Right atrium auricular region (tissue), 2 donors: ENCODE results near the gene PTPRS. TPM values are rescaled to one million over a fixed set of nuclear protein-coding genes. Genes with fewer than 3 reads are reported as not detected.
"Not testable (repeated sequence)": the region's sequence is repeated elsewhere in the genome, so short reads cannot be mapped to it uniquely, and the experiment has no call there.

ENCODE experiments used
- DNase-seq: peaks from one replicate; pipeline ENCODE4 v3.0.0-alpha.2; 2019; ENCODE audit warnings: low spot score
- H3K27ac ChIP-seq, 2 donors: fragments of 200-600 bp; sonication (generic); 1 replicate in 1 of 2; 2 replicates in 1 of 2; pipeline ENCODE4 v1.5.1; 2016 to 2019
- H3K27me3 ChIP-seq, 2 donors: fragments of 200-600 bp; sonication (generic); one replicate each; pipeline versions ENCODE4 v1.5.1 to v1.6.0; 2017 to 2019
- H3K36me3 ChIP-seq: fragments of 200-600 bp; sonication (generic); one replicate; pipeline ENCODE4 v1.5.1; 2016
- H3K4me1 ChIP-seq, 2 donors: fragments of 200-600 bp; sonication (generic); one replicate each; pipeline versions ENCODE4 v1.5.1 to v1.6.0; 2017 to 2019
- H3K4me3 ChIP-seq, 2 donors: fragments of 200-600 bp; sonication (generic); 1 replicate in 1 of 2; 2 replicates in 1 of 2; pipeline ENCODE4 v1.5.1; 2017 to 2019; ENCODE audit warnings: mild to moderate bottlenecking in 1 of 2, moderate library complexity in 1 of 2
- H3K9me3 ChIP-seq, 2 donors: fragments of 200-600 bp; sonication (generic); one replicate each; pipeline ENCODE4 v1.5.1; 2019
- total RNA-seq, 2 donors: library from RNA; depleted of rRNA; stranded (reverse); fragments of >200 nt; gene quantifications; one replicate each; pipeline ENCODE4 v1.1.0, GENCODE V29; 2016
- TF ChIP-seq, protein P1 (sequence below), 2 donors: fragments of 200-600 bp; sonication (generic); IDR thresholded peaks; one replicate each; pipeline ENCODE4 v1.5.1; 2019; ENCODE audit warnings: antibody characterized with exemption in 2 of 2

PTPRS gene
- total RNA-seq, 2 donors from 2014 or later = 138 to 190 TPM

DNA sequence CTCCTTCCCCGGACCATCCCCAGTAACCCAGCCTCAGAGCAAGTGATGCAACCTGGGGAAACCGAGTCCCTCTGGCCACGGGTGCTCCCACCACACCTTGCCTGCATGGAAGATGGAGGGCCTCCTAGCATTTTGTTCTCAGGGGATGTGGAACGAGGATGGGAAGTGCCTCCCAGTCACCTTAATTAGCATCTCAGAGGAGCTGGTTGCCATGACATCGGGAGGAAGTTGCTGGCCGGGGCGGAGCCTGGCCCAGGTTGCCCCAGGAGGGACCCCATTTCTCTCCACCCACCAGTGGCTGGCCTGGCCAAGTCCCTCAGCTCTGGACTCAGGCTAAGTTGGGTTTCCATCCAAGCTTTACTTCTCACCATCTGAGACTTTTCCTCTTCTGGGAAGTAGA is 24.1 kb upstream of the PTPRS start:
- Histone ChIP-seq H3K4me1 (no peaks in the 10 kb centered on the region), H3K36me3 (no peaks in the 10 kb centered on the region), H3K27ac (no peak overlapping the region), H3K9me3 (no peaks in the 10 kb centered on the region), H3K4me3 (no peak overlapping the region), H3K27me3 (no peaks in the 10 kb centered on the region)
- TF ChIP-seq, protein P1, sequence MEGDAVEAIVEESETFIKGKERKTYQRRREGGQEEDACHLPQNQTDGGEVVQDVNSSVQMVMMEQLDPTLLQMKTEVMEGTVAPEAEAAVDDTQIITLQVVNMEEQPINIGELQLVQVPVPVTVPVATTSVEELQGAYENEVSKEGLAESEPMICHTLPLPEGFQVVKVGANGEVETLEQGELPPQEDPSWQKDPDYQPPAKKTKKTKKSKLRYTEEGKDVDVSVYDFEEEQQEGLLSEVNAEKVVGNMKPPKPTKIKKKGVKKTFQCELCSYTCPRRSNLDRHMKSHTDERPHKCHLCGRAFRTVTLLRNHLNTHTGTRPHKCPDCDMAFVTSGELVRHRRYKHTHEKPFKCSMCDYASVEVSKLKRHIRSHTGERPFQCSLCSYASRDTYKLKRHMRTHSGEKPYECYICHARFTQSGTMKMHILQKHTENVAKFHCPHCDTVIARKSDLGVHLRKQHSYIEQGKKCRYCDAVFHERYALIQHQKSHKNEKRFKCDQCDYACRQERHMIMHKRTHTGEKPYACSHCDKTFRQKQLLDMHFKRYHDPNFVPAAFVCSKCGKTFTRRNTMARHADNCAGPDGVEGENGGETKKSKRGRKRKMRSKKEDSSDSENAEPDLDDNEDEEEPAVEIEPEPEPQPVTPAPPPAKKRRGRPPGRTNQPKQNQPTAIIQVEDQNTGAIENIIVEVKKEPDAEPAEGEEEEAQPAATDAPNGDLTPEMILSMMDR (IDR thresholded peaks at IDR 0.05) = no peak
- no peak for DNase-seq

DNA sequence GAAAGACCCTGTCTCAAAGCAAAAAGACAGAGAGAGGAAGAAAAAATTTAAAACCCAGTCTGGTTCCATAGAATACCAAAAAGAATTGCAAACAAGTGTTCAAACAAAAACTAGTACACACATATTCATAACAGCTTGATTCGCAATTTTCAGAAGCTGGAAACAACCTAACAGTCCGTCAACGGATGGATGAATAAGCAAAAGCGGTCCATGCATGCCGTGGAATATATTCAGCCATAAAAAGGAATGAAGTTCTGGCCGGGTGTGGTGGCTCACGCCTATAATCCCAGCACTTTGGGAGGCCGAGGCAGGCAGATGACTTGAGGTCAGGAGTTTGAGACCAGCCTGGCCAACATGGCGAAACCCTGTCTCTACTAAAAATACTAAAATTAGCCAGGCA is 21.2 kb upstream of the PTPRS start:
- not testable (repeated sequence) for H3K27ac ChIP-seq, DNase-seq, H3K4me3 ChIP-seq, H3K27me3 ChIP-seq, H3K4me1 ChIP-seq, H3K9me3 ChIP-seq, H3K36me3 ChIP-seq

DNA sequence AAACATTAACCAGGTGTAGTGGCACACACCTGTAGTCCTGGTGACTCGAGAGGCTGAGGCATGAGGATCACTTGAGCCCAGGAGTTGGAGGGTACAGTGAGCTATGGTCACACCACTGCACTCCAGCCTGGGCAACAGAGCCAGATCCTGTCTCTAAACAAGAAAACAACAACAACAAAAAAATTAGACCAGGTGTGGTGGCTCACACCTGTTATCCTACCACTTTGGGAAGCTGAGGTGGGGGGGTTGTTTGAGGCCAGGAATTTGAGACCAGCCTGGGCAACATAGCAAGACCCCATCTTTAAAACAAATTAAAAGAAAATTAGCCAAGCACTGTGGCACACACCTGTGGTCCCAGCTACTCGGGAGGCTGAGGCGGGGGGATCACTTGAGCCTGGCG is 20.8 kb upstream of the PTPRS start:
- H3K27ac ChIP-seq = no peak overlapping the region
- no peak for DNase-seq
- H3K36me3 ChIP-seq = no peaks in the 10 kb centered on the region
- no peaks in the 10 kb centered on the region for H3K4me1 ChIP-seq
- TF ChIP-seq, protein P1 (IDR thresholded peaks at IDR 0.05) = no peak
- no peaks in the 10 kb centered on the region for H3K9me3 ChIP-seq
- H3K27me3 ChIP-seq = no peaks in the 10 kb centered on the region
- no peak overlapping the region for H3K4me3 ChIP-seq

DNA sequence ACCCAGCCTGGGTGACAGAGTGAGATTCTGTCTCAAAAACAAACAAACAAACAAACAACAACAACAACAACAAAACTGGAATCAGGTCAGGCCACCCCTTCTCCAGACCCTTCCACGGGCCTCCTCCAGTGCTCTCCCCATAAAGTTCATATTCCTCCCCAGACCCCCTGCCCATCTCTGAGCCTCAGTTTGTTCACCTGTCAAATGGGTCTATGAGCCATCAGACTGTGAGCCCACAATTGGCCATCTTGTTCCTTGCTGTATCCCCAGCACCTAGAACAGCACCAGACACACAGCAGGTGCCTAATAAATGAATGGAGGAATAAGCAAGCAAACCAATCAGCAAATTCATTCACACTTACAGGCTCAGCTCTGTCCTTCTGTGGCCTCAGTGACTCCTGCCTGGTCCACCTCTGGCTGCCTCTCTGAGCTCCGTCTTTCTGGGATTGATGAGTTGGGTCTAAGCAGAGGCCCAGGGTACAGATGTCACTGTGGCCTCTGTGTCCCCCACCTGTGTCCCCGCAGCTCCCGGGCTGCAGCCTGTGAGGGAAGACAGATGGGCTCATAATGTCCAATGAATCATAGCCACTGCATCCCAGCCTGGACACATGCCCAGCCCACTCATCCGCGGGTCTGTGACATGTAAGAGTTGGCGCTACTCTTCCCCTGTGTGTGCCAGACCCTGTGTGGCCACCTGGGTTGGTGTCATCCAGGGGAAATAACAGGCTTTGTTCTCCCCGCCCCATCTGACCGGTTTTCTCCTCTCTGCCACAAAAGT is 19.6 kb upstream of the PTPRS start:
- Histone ChIP-seq H3K27ac (no peak overlapping the region), H3K27me3 (no peaks in the 10 kb centered on the region), H3K36me3 (no peaks in the 10 kb centered on the region), H3K4me3 (no peak overlapping the region), H3K4me1 (no peaks in the 10 kb centered on the region), H3K9me3 (no peaks in the 10 kb centered on the region)
- no peak for DNase-seq
- TF ChIP-seq, protein P1 (IDR thresholded peaks at IDR 0.05) = no peak

DNA sequence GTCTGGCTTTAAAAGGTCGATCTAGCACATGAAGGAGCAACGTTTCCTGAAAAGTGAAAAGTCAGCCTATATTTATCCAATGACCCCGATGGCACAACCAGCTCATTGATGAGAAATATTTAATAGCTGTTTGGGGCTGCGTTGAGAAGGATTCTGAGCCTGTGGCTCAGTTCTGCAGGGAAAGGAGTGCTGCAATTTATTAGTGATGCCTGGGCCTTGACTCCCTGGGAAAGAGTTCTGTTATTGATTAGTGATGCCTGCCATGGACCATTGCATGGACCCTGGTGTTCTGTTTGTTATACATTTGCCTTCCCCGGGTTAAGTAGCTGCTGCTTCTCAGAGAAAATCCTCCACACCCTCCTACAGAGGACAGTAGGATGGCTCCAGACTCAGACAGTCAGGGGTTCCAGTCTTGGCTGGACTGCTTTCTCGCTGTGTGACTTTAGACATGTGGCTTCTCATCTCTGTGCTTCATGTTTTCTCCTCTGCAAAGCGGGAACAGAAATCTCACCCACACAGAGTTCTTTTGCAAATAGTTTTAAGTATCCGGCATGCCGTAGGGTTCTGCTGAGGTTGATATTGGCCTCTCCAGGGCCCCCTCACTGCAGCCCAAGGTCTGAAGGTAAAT is 17.7 kb upstream of the PTPRS start:
- DNase-seq = no peak
- TF ChIP-seq, protein P1 (IDR thresholded peaks at IDR 0.05) = no peak
- no peaks in the 10 kb centered on the region for H3K4me1 ChIP-seq
- no peaks in the 10 kb centered on the region for H3K36me3 ChIP-seq
- H3K27ac ChIP-seq = no peak overlapping the region
- H3K27me3 ChIP-seq = no peaks in the 10 kb centered on the region
- H3K4me3 ChIP-seq = no peak overlapping the region
- no peaks in the 10 kb centered on the region for H3K9me3 ChIP-seq

DNA sequence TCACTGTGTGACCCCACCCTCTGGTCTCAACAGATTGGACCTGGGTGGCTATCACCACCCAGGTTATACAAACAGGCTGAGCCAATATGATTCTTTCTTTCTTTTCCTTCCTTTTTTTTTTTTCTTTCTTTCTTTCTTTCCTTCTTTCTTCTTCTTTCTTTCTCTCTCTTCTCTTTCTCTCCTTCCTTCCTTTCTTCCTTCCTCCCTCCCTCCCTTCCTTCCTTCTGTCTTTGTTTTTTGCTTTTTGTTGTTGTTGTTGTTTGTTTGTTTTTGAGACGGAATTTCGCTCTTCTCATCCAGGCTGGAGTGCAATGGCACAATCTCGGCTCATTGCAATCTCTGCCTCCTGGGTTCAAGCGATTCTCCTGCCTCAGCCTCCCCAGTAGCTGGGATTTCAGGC is 17.0 kb upstream of the PTPRS start:
- DNase-seq = no peak

More for the DNA sequence above, 17.0 kb upstream of the PTPRS start:
- Histone ChIP-seq H3K27ac (no peak overlapping the region), H3K9me3 (no peaks in the 10 kb centered on the region), H3K36me3 (no peaks in the 10 kb centered on the region), H3K4me1 (no peaks in the 10 kb centered on the region), H3K4me3 (no peak overlapping the region), H3K27me3 (no peaks in the 10 kb centered on the region)
- TF ChIP-seq, protein P1 (IDR thresholded peaks at IDR 0.05) = no peak
